Measurements from ENCODE around the gene FTCD.
"Not testable (repeated sequence)": the region's sequence is repeated elsewhere in the genome, so short reads cannot be mapped to it uniquely, and the experiment has no call there.

The FTCD gene

DNA sequence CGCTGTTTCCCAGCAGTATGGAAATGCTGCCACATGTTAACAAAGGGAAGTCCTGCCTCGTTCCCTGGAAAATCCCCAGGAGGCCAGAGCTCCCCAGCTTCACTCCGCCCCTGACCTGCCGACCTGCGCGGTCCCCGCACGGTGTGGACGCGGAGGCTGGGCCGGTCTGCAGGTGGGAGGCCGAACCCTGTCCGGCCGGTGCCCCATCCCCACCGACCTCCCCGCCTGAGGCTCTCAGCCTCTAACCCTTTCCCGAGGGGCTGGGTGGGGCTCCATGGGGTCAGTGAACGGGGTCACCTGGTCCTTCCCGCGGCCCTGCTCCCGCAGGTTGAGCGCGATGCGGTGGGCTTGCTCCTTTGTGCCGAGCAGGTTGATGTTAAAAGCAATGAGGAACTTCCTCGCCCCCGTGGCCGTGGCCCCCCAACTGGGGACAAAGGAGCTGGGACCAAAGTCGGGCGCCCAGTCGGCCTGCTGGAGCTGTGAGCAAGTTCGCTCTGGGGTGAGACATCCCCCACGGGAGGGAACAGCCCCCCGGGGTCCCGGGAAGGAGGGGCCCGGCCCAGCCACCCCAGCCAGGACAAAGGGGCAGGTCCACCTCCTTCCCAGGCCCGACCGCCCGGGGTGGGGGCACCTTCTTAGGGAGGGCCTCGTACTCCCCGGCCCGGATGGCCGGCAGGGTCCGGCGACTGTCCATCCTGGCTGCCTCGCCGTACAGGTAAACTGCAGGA is 4.0 kb downstream of the FTCD start:
- DNase-seq, result no peak

DNA sequence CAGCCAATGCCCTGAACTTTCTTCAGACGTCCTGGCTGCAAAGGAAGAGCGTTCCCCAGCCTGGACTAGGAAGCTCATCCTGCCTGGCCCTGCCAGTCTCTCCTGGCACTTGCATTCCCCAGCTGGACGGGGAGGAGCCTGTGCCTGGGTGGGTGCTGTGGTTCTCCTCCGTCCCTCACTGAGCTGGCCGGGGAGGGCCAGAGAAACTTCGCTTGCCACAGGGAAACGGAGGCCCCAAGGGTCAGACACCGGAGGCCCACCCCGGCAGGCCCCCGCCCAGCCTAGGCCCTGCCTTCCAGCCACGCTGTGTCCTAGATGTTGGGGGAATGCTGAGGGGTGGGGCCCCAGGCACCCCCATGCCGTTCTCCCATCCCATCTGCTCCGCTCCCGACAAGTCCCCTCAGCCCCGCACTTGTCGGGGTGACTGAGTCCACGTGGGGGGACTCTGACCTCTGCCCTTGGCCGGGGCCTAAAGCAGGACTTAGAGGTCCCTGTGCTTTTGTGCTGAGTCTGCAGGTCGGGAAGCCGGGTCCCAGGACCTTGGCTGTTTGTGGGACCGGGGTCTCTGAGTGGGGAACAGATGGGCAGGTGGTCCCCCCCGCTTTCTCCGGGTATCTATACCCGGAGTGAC is 4.8 kb downstream of the FTCD start:
- DNase-seq, result no peak

DNA sequence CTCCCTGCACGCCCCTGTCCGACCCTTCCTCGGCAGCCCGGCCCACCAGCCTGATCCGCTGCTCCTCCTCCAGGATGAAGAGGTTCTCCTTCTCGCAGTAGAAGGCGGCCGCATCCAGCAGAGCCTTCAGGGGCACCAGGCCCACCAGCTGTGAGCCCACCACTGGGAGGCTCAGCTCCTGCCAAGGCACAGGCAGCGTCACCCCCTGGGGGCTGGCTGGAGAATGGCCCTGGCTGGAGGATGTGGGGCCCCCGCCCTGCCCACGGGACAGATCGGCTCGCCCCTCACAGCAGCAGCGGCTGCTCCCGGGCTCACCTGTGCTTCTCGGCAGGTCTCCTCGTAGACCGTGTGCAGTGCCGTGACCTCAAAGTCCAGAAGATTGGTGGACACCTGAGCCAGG is 5.3 kb downstream of the FTCD start:
- no peak for DNase-seq

DNA sequence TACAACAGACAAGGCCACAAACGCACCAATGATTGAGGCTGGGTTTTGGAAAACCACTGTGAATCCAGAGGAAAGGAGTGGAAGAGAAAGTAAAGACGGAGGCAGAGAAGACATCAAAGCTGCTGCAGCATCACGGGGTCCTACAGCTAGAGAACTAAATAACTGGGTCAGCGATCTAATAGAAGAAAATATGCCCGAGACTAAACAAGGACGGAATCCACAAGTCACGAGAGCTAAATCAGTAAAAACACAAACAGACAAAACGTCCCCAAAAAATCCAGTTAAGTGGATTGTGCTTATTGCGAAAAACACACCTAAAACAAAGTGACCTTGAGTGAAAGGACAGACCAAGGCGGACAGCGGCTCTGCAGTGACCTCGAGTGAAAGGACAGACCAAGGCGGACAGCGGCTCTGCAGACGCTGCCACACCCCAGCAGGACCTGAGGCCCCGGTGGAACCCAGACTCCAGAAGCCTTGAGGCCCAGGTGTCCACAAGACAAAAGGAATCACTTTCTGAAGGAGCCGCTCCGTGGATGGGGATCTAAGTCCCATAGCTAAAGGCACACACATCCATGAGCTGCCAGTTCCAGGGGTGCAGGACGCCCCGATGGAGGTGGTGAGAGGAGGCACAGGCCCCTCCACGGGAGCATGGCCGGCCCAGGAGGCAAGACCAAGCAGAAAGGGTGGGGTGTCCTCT is 6.0 kb downstream of the FTCD start:
- no peak for DNase-seq

DNA sequence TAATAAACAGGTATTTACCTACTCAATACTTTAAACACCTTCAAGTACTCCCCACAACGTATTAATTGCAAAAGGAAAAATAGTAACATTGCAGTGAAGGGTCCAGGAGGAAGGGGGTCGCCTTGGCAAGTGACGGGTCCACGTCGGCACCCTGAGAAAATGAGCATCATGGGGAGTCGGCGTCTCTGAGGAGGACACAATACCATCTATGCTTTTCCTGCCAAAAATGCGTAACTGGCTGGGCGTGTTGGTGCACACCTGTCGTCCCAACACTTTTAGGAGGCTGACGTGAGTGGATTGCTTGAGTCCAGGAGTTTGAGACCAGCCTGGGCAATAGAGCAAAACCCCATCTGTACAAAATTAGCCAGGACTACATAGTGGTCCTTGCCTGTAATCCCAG is 7.3 kb downstream of the FTCD start:
- DNase-seq, result no peak

DNA sequence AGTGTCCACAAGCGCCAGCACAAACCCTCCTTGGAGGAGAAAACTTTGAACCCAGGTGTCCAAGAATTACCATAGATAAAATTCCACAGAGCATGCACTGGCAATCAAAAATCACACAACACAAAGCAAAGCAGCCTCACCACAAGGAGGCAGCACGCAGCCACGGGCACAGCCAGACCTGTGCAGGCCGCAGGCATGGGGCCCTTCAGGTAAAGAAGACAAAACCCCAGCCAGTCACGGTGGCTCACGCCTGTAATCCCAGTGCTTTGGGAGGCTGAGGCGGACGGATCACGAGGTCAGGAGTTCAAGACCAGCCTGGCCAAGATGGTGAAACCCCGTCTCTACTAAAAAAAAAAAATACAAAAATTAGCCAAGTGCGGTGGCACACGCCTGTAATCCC is 8.0 kb downstream of the FTCD start:
- not testable (repeated sequence) for DNase-seq

DNA sequence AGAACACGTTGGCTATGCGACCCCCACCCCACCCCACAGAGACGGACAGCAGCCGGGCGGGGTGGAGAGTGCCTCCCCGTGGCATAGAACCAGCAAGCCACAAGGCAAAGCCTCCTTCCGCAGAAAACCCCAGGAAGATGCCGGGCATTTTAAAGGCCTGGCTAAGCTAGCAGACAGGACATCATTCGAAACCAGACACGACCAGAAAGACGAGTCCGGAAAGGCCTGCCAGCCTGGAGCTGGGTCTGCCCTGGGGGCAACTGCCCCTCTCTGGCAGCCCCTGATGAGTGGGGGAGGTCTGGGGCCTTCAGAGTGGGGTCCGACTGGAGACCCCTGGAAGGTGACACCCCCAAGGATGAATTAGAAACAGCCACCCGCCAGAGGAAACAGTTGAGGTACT is 8.5 kb downstream of the FTCD start:
- DNase-seq, result no peak

DNA sequence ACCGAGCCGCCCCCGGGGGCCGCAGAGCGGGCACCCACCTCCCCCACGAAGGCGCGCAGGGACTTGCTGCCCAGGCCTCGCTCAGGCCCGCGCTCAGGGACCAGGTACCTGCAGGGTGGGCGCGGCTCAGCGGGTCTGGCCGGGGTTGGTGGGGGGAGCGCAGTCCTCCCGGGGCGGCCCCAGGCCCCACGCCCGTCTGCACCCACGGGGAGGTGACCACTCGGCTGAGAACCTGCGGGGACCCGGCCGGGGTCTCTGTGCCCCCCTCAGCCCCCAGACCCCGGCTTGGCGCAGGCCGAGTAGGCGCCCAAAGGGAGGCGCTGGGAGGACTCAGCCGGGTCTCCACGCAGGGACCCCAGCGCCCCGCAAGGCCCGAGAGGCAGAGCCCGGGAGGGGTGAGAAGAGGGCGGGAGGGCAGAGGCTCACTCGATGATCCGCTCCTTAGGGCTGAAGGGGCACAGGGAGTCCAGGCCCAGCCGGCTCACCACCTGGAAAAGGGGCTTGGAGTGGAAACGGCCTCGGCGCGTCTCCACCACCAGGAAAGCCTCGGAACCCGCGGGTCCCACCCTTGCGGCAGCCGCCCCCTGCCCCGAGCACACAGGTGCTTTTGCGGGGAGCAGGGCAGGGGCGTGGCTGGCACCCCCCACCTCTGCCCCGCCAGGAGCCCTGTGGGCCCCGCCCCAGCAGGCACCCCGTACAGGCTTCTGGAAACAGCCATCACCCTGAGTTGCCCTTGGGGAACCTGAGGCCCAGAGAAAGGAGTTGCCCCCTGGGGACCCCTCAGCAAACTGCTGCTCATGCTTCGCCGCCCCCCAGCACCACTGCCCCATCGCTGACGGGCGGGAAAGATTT is 9.3 kb downstream of the FTCD start:
- no peak for DNase-seq

DNA sequence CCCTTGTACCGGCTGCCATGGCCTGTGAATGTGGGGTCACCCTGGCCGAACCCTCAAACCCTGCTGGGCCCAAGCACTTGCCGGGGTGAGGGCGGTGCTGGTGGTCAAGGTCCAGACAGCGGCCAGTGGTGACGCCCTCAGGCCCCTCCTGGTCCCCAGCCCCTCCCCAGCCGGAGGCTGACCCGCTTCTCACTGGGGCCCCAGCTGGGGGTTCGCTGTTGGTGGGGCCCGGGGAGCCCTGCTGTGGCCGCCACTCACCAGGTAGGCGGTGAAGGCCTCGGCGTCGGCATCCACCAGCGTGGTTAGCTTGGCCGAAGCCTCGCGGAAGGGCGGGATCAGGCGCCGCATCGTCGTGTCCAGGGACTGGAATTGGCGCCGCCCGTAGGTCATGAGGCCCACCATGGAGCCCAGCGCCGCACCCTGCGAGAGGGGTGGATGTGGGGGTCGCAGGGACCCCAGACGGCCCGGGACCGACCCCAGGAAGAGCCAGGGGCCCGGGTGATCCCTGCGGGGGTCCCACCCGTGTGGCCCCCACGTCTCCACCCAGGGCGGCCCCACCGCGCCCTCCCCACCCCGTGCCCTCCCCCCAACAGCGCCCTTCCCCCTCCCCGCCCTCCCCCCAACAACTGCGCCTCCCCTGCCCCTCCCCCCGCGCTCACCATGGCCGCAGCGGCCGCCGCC is 10.1 kb downstream of the FTCD start:
- DNase-seq, result no peak

DNA sequence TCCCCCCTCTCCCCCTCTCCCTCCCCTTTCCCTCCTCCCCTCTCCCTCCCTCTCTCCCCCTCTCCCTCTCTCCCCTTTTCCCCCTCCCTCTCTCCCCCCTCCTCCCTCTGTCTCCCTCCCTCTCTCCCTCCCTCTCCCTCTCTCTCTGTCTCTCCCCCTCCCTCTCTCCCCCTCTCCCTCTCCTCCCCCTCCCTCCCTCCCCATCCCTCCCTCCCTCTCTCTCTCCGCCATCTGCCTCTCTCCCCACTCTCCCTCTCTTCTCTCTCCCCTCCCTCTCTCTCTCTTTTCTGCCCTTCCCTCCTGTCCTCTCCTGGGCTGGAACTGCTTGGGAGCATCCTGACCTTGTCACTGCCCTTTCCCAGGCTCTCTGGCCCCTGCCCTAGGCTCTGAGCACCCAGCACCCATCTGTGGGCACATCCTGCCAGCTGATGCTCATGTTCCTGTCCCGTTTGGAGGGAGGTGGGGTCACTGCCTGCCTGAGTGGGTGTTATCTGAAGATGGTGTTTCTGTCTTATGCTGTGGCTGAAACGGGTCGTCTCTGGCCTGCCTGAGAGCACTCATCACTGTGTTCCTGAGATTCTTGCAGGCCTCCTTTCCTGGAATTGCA is 10.8 kb downstream of the FTCD start:
- no peak for DNase-seq

DNA sequence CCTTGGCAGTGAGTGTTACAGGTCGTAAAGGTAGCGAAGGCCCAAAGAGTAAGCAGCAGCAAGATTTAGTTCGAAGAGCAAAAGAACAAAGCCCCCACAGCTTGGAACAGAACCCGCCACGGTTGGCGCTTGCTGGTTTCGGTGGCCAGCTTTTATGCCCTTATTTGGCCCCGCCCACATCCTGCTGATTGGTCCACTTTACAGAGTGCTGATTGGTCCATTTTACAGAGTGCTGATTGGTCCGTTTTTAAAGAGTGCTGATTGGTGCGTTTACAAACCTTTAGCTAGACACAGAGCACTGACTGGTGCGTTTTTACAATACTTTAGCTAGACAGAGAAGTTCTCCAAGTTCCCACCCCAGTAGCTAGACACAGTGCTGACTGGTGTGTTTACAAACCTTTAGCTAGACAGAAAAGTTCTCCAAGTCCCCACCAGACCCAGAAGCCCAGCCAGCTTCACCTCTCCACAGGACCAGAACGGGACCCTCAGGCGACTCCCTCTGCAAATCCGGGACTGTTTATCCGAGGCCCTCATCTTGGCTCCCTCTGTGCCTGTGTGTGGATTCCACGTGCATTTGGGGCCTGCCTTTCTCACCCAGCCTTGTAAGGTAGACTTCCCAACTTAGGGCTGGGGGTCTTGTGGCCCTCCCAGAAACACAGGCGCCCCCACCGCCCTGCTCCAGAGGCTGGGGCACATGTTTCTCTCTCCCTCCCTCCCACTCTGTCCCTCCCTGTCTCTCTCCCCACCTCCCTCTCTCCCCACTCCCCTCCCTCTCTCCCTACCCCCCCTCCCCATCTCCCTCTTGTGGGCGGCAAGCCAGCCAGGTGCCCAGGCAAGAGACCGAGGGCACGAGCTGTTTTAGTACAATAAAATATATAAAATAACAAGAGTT is 12.6 kb downstream of the FTCD start:
- DNase-seq, result no peak

DNA sequence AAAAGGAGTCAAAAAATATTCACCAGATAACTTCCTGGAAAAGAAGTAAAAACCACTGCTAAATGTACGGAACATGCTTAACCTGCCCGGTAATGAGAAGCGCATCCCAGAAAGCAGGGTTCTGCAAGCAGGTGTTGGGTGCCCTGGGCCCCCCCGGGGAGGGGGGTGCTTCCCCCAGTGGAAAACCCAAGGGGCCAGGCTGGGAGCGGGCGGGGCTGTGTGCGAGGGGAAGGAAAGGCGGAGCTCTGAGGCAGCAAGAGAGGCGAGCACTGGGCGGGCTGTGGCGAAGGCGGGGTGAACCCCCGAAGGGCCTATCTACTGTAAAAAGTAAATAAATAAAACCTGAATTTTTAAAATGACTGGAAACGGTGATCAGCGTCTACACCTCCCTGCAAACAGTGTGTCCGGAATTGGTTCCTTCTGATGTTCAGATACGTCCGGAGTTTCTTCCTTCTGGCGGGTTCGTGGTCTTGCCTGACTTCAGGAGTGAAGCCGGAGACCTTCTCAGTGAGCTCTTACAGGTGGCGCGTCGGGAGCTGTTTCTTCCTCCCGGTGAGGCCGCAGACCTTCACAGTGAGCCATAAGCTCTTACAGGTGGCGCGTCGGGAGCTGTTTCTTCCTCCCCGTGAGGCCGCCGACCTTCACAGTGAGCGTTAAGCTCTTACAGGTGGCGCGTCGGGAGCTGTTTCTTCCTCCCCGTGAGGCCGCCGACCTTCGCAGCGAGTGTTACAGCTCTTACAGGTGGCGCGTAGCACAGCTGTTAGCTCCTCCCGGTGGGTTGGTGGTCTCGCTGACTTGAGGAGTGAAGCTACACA is 13.4 kb downstream of the FTCD start:
- no peak for DNase-seq

DNA sequence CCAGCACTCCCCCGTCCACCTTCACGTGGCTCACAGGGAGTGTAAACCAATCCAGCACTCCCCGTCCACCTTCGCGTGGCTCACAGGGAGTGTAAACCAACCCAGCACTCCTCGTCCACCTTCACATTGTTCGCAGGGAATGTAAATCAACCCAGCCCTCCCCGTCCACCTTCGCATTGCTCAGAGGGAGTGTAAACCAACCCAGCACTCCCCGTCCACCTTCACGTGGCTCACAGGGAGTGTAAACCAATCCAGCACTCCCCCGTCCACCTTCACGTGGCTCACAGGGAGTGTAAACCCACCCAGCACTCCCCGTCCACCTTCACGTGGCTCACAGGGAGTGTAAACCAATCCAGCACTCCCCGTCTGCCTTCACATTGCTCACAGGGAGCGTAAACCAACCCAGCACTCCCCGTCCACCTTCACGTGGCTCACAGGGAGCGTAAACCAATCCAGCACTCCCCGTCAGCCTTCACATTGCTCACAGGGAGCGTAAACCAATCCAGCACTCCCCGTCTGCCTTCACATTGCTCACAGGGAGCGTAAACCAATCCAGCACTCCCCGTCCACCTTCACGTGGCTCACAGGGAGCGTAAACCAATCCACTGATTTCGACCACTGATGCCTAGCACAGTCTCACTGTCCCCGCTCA is 14.9 kb downstream of the FTCD start:
- not testable (repeated sequence) for DNase-seq

DNA sequence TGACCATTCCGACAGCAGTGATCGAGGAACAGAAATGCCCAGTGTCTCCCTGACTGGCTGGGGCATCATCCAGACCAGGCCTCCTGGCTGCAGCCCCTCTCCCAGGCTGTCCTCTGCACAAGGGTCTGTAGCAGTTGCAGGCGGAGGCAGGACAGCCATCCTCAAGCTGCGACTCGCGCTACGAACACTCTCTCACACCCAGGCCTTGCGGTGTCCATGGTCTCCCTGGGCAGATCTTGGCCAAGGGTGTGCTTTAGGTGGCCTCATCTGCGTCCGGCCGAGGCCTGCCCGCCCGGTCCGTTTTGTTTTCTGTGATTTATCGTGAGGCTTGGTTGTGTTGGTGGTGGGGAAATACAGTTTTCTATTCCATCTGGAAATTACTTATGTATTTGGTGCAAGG is 15.7 kb downstream of the FTCD start:
- DNase-seq, result no peak

DNA sequence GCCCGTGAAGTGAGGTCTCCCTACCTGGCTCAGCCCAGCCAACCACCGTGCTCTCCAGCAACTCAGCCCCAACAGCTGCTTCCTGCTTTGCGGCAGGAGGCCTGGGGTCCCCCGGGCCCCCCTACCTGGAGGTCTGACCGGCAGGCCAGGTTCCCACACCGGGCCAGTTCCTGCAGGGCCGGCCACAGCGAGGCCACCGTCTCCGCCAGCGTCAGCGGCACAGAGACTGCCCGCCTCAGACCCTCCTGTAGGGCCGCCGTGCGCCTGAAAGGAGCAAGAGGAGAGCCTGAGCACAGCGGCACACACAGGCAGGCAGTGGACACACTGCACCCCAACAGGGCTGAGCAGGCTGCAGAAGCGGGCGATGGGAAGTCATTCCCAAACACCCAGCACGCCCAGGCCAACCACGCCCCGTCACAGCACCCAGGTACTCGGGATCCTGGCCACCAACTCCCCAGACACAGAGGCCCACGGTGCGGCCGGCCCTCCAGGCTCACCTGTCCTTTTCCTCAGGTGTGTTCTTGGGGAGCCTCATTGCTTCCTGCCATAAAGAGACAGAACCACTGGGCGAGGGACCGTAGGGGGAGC is 16.9 kb downstream of the FTCD start:
- no peak for DNase-seq

DNA sequence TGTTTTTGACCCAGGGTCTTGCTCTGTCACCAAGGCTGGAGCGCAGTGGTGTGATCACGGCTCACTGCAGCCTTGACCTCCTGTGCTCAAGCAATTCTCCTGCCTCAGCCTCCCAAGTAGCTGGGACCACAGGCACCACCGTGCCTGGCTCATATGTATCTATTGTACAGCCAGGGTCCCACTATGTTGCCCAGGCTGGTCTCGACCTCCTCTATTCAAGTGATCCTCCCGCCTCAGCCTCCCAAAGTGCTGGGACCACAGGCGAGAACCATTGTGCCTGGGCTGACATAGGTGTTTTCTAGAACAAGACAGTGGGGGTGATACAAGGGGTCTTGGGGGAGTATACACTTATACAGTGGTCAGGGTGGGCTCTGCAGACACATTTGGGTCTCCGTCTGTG is 17.5 kb downstream of the FTCD start:
- DNase-seq, result no peak

DNA sequence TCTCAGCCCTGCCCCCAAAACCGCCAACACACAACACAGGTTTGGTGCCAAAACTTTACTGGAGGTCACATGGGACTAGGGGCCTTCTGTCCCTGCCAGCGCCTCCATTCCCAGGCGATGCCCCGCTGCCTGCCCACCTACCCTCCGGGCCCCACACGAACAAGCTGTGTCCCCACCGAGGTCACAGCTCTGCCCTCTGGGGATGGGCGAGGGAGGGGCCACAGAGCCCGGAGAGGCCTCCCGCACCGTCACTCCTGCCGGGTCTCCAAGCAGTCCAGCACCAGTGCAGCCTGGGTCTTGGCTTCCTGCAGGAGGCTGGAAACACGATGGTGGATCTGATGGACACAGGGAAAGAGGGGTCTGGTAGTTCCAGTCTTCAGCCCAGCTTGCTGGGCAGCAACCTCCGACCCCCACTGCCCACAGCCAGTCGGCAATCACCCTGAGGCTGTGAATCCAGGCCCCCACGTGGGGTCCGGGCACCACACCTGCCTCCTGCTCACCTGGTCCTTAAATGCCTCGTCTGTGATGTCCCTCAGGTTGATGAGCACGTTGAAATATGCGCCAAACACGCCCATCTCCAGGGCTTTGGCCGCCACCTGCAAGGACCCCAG is 18.5 kb downstream of the FTCD start:
- no peak for DNase-seq

DNA sequence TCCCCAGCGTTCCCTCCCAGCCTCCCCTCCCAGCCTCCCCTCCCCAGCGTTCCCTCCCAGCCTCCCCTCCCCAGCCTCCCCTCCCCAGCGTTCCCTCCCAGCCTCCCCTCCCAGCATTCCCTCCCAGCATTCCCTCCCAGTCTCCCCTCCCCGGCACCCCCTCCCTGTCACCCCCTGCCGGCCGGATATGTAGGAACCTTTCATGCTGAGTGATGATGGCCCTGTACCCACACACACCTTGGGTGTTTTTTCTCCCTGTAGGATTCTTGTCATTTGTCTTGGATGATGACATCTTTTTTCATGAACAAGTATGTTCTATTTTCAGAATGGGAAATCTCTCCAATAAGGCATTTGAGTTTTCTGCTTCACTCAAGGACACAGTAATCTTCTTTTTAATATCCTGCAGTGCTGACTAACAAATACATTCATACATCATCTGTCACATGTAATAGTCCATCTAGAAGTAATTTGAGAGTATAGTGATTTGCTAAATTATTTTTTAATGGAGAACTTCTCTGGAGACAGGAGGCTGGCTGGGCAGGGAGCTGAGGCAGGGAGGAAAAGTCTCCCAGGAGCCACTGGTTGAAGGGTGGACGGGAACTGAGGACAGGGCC is 19.5 kb downstream of the FTCD start:
- no peak for DNase-seq

All from NK-92 treated with Interleukin-12 subunit alpha and Interleukin-12 subunit beta, amount 100 ng/mL, for 24 hours (cell line).